GM19193 (cell line): Measurements from ENCODE around the gene SETD1A.

ENCODE experiments used
- POLR2A ChIP-seq: IDR thresholded peaks from 4 replicates; pipeline ENCODE4 v1.6.1; 2011; ENCODE audit not compliant: insufficient read depth, insufficient read length; ENCODE audit errors: extremely low read depth

SETD1A gene

GRCh38 chr16:31032736-31033708, 75.5 kb downstream of the SETD1A start, which contains the start of gene STX4:
Gene STX4 (plus strand): TSS chr16:31033558. CDS start chr16:31033806, 248 bp downstream.
- TF ChIP-seq POLR2A: peak; percentile 63

GRCh38 chr16:31033709-31034492, 76.3 kb downstream of the SETD1A start:
- no peak for TF ChIP-seq POLR2A
